RWPE1 (cell line): ENCODE measurements around the gene STT3A.

Experiments
- CTCF ChIA-PET: fragments of 350-600 bp; sonication (Branson Sonifier 250); formaldehyde crosslinking; extraction: SDS; loops from one replicate; lab custom pipeline; 2021; lab: Yijun Ruan, JAX
- POLR2A ChIA-PET: fragments of 400-600 bp; formaldehyde crosslinking; extraction: SDS; loops from one replicate; lab custom pipeline; 2020; ENCODE audit warnings: antibody characterized with exemption; ENCODE audit not compliant: low non-redundant PET; lab: Yijun Ruan, JAX
- DNase-seq: peaks from one replicate; pipeline ENCODE4 v3.0.0; 2012; ENCODE audit warnings: low spot score
- H3K27ac ChIP-seq: fragments of 450-650 bp; 2 replicates; pipeline ENCODE4 v1.5.1; 2017
- TF ChIP-seq, protein P1 (sequence below): fragments of 450-650 bp; conservative IDR thresholded peaks from 2 replicates; pipeline ENCODE4 v1.5.1; 2017; ENCODE audit warnings: low read depth, mild to moderate bottlenecking

The STT3A gene

DNA sequence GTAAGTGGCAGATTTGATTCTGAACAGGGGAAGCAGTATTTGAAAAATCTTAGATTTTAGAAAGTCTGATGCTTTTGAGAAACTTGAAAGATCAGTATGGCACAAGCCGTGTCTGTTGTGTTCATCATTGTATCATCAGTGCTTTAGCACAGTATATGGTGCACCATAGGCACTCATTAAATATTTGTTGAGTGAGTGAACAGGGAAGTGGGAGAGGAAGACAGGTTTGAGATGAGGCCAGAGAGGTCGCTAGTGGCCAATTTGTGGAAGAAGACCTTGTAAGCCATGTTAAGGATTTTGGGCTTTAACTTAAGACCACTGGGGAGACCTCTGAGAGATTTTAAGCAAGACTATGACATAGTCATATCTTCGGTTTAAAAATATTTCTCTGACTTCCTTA, 45.2 kb downstream of the STT3A start:
- DNase-seq: no peak
- POLR2A ChIA-PET: no interaction called here
- TF ChIP-seq, protein P1, sequence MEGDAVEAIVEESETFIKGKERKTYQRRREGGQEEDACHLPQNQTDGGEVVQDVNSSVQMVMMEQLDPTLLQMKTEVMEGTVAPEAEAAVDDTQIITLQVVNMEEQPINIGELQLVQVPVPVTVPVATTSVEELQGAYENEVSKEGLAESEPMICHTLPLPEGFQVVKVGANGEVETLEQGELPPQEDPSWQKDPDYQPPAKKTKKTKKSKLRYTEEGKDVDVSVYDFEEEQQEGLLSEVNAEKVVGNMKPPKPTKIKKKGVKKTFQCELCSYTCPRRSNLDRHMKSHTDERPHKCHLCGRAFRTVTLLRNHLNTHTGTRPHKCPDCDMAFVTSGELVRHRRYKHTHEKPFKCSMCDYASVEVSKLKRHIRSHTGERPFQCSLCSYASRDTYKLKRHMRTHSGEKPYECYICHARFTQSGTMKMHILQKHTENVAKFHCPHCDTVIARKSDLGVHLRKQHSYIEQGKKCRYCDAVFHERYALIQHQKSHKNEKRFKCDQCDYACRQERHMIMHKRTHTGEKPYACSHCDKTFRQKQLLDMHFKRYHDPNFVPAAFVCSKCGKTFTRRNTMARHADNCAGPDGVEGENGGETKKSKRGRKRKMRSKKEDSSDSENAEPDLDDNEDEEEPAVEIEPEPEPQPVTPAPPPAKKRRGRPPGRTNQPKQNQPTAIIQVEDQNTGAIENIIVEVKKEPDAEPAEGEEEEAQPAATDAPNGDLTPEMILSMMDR: no peak
- CTCF ChIA-PET: no interaction called here
- no peak overlapping the region for H3K27ac ChIP-seq

DNA sequence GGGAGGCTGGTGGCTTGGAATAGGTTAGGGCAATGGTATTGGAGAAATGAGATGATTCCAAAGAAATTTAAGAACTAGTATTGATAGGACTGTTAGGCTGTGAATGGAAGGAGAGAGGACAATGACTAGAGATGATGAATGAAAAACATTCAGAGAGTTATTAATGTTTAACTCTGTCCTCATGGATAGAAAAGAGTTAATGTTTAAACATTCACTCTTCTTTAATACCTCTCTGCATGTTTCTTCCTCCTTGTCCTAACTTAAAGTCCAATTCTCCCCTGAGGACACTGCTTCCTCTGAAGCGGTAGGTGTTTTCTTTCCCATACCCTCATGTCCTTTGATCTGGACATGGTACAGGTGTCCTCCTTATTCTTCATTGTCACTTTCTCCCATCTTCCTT, 45.7 kb downstream of the STT3A start:
- DNase-seq: no peak
- POLR2A ChIA-PET: no interaction called here
- no peak overlapping the region for H3K27ac ChIP-seq
- TF ChIP-seq, protein P1: no peak
- CTCF ChIA-PET: no interaction called here

DNA sequence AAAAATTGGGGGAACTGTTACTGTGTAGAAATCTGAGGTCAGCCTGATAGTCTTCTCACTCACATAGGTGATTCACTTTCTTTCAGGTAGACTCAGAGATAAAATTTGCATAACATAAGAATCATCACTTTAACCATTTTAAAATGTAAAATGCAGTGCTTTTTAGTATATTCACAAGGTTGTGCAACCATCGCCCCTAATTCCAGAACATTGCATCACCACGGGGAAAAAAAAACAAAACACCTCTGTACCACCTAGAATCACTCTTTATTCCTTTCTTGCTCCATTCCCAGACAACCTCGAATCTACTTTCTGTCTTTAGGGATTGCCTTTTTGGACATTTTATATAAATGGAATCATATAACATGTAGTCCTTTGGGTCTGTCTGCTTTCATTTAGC, 53.2 kb downstream of the STT3A start:
- ChIA-PET POLR2A (no interaction called here), CTCF (no interaction called here)
- TF ChIP-seq, protein P1: no peak
- no peak overlapping the region for H3K27ac ChIP-seq
- no peak for DNase-seq

DNA sequence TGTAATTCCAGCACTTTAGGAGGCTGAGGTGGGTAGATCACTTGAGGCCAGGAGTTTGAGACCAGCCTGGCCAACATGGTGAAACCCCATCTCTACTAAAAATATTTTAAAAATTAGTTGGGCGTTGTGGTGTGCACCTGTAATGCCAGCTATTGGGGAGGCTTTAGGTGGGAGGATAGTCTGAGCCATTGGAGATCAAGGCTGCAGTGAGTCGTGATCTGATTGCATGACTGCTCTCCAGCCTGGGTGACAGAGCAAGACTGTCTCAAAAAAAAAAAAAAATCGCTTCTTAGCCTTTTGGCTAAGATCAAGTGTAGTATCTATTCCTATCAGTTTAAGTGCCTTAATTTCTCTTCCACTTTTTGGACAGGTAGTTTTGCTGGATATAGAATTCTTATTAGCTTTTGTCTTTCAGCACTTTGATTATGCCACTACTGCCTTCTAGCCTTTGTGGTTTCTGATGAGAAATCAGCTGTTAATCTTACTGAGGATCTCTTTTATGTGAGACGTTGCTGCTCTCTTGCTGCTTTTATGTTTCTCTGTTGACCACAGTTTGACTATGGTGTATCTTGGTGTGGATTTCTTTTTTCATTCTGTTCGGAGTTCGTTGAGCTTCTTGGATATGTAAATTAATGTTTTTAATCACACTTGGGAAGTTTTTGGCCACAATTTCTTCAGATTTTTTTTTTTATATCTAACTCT, 57.0 kb downstream of the STT3A start:
- TF ChIP-seq, protein P1: no peak
- H3K27ac ChIP-seq: no peak overlapping the region
- no peak for DNase-seq
- ChIA-PET CTCF (interaction anchor here (0.5 kb wide), 1 partner anchor 174 kb away, joined by 4 read pairs; no protein-coding TSS in a partner anchor), POLR2A (no interaction called here)

DNA sequence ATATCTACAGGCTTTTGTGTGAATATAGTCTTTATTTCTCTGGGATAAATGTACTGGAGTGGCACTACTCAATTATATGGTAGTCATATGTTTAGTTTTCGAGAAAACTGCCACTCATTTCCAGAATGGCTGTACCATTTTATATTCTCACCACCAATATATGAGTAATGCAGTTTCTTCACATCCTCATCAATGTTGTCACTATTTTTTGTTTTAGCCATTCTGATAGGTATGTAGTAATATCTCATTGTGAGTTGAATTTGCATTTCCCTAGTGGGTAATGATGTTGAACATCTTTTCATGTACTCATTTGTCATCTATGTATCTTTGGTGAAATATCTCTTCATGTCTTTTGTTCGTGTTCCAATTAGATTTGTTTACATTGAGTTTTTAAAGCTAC, 70.0 kb downstream of the STT3A start:
- TF ChIP-seq, protein P1: no peak
- POLR2A ChIA-PET: no interaction called here
- DNase-seq: no peak

DNA sequence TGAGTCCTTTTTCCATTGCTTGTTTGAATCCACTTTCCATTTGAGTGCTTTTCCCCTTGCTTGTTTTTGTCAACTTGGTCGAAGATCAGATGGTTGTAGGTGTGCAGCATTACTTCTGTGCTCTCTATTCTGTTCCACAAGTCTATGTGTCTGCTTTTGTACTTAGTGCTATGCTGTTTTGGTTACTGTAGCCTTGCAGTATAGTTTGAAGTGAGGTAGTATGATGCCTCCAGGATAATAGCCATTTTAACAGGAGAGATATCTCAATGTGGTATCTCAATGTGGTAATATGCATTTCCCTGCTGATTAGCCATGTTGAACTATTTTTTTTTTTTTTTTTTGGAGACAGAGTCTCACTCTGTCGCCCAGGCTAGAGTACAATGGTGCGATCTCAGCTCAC, 71.3 kb downstream of the STT3A start:
- ChIA-PET CTCF (no interaction called here), POLR2A (no interaction called here)
- TF ChIP-seq, protein P1: no peak
- no peak for DNase-seq
- H3K27ac ChIP-seq: no peak overlapping the region

More for the DNA sequence above, 70.0 kb downstream of the STT3A start:
- CTCF ChIA-PET: no interaction called here
- H3K27ac ChIP-seq: no peak overlapping the region
